Activated CD8-positive, alpha-beta memory T cell treated with anti-CD3 and anti-CD28 coated beads for 4 hours (primary cell): ENCODE results near the gene SRSF3.
"Not testable (repeated sequence)": the region's sequence is repeated elsewhere in the genome, so short reads cannot be mapped to it uniquely, and the experiment has no call there.

Source experiments
- DNase-seq, 2 donors: peaks; one replicate each; pipeline ENCODE4 v3.0.0-alpha.2; 2020; ENCODE audit warnings: low read depth in 2 of 2

The SRSF3 gene

GRCh38 chr6:36594029-36594815 is at the start of gene SRSF3:
SRSF3 (plus strand) TSS chr6:36594362; CDS start chr6:36596763, 2,401 bp downstream.
- peak; percentile 87 to 91 for DNase-seq

- no peak for DNase-seq
These were observed 48.3 kb upstream of the SRSF3 start for GRCh38 chr6:36545767-36546307.

DNA sequence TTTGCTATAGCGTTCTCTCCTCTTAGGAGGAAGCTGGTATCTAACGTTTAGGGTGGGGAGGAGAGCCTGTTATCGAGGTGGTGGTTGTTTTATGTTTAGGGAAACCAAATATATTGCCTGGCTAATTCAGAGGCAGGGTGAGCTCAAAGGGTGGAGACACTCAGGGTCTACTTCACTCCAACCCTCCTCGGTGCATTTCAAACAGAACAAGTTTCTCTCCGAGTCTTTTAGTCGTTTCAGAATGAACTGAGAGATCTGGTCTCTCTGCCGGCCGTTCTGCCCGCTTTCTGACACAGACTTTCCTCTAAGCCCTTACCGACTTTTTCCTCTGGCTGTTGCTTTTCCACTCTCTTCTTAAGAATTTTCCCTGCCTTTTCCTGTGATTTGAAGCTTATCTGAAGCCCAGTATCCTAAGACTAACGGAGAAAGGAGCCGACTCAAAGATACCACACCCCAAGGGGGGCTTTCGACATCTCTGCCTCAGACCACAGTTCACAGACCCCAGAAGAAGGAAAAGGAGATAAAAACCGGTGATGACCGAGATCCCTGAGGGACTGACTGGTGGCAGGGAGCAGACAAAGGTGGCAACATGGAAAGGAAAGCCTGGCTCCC is 47.7 kb upstream of the SRSF3 start:
- no peak for DNase-seq

DNA sequence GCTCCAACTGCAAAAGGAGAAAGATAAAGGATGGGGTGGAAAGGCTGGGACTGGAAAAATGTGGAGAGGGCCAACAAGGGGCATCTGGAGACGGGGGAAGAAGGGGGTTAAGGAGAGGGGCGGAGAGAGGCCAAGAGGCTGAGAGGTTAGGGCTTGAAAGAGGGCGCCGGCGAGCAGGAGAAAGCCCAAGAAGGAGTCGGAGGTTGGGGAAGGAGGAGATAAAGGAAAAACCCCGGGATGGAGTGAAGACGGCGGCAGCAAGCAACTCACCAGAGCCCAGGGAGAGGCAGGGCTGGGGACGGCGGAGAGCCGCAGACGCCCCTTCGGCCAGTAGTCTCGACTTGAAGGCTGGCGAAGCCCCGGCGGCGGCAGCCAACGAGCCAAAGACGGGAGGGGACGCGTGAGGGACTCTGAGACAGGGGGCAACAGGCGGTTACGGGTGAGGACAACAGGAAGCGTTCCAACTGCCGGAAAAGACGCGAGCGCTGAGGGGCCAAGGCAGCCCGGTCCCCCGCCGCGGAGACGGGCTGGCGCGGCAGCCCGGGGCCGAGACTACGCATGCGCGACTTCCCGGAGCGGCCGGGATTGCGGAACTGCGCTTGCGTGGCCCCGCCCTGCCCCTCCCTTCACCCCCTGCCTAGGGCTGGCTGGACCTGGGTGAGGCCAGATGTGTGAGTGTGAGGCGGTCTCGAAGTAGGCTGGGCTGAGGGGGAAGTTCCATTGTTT is 47.1 kb upstream of the SRSF3 start, which contains the start of gene STK38:
STK38 (minus strand) TSS at position 560 of the 726 bp plus-strand sequence. CDS start 7,277 bp downstream, outside the sequence.
- DNase-seq, result peak; percentile 83 to 88

GRCh38 chr6:36547646-36548400 is 46.3 kb upstream of the SRSF3 start:
- no peak for DNase-seq

DNA sequence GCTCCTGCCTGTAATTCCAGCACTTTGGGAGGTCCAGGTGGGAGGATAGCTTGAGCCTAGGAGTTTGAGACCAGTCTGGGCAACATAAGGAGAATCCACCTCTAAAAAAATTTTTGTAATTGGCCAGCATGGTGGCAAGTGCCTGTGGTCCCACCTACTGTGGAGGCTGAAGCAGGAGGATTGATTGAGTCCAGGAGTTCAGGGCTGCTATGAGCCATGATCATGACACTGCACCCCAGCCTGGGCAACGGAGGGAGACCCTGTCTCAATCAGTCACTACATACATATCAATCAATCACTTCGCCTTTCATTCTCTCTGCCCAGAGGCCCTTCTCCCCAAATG is 45.8 kb upstream of the SRSF3 start:
- no peak for DNase-seq

GRCh38 chr6:36550473-36551000 is 43.6 kb upstream of the SRSF3 start:
- DNase-seq, result no peak

GRCh38 chr6:36555750-36556252 is 38.4 kb upstream of the SRSF3 start:
- DNase-seq, result no peak

DNA sequence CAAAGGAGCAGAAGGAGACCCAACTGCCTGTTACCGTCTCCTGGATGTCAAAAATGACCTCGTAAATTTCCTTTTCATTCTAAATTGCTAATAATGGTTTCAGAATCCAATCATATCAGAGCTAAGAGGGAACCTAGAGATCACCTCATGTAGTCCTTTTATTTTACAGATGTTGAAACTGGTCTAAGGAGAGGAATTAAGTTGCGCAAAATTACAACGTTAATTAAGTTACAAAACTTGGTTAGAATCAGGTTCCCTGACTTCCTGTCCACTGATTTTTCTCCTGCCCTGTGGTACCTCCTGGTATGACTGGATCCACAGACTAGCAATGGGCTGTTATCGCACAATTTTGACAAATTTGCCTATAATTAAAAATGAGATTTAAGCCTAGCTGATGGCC is 37.9 kb upstream of the SRSF3 start:
- DNase-seq, result no peak

GRCh38 chr6:36559011-36559793 is 35.0 kb upstream of the SRSF3 start:
- DNase-seq, result no peak

GRCh38 chr6:36560822-36561221 is 33.3 kb upstream of the SRSF3 start:
- no peak for DNase-seq

DNA sequence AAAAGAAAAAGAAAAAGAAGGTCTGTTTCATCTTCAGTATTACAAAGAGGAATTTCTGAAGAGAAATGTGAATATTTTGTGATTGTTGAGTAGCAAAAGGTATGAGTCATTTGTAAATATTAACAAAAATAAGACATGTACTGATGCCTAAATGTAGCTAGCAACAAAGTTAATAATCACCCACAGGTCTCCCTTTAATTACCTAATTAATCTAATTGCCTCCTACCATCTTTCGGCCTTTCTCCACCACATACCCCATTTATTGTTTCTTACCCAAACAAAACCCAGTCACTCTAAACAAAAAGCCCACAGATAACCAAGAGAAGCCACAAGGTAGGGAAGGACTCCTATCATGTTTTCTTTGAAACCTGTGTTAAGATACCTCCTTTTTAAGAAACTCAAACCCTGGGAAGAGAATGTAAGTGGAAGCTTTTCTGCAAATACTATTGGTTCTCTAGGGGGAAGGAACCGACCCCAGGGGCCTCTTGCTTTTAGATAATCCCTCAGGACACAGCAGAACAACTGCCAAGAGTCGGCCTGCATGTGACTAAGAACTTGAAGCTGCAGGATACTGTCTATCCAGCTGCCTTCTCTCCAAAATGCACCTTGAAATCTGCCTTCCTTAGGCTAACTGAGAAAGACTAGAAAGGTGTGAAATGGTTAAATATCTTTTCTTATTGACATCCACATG is 30.8 kb upstream of the SRSF3 start:
- DNase-seq, result no peak

GRCh38 chr6:36563928-36564284 is 30.3 kb upstream of the SRSF3 start:
- DNase-seq, result no peak

GRCh38 chr6:36566418-36566905 is 27.7 kb upstream of the SRSF3 start:
- DNase-seq, result no peak

- DNase-seq, result no peak
These were observed 23.9 kb upstream of the SRSF3 start for GRCh38 chr6:36570264-36570663.

DNA sequence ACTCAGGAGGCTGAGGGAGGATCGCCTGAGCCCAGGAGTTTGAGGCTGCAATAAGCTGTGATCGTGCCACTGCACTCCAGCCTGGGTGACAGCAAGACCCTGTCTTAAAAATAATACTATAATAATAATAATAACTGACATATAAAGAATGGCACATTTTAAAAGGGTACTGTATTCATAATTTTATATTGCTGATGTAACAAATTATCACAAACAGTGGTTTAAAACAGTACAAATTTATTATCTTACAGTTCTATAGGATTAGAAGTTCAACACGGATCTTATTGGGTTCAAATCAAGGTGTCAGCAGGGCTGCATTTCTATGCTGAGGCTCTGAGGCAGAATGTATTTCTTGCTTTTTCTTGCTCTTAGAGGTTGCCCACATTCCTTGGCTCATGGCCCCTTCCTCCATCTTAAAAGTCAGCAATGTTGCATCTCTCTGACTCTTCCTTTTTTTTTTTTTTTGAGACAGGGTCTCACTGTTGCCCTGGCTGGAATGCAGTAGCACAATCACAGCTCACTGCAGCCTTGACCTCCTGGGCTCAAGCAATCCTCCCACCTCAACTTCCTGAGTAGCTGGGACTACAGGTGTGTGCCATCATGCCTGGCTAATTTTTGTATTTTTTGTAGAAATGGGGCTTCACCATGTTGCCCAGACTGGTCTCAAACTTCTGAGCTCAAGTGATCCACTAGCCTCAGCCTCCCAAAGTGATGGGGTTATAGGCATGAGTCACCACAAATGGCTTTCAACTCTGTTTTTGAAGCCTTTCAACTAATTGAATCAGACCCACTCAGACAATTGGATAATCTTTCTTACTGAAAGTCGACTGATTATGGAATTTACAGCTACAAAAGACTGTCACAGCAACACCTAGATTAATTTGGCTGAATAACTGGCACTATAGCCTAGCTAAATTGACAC is 22.8 kb upstream of the SRSF3 start:
- DNase-seq, result no peak

- DNase-seq, result not testable (repeated sequence)
These were observed 21.5 kb upstream of the SRSF3 start for GRCh38 chr6:36572353-36573311.
